ENCODE data around the gene MTMR8. TPM values are rescaled to one million over a fixed set of nuclear protein-coding genes. Genes with fewer than 3 reads are reported as not detected.

Gene MTMR8
- 1 to 10 TPM in 3 of 4 donors, not detected in 1; 1.0 to 5.3 (median 5.2) TPM for total RNA-seq

DNA sequence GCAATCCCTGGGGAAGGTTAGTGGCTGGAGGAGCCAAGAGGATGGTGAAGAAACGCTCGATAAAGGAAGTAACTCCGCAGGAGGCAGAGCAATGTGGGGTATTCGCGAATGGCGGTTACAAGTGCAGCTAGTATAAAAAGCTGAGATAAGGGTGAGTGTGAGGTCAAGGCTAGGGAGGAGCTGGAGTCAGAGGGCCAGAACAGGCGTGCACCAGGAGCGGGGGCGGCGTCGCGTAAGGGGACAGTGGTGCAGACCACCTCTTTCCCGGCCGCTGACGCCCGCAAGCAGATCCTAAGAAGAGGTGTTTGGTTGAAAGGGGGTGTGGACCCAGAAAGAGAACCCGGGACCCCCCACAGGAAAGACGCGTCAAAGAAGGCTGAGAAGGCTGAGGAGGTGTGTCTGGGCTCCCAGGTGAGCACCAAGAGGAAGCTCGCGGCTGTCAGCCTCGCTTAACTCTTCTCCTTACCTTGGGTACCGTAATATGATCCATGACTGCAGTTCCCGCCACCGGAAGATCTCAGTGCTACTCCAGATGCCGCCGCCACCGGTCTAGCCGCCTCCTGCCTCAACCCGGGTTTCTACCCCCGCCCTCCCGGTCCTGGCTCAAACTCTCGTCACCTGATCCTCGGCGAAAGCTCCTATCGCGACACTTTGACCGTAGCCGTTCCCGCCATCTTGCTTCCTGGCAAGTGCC lies at the start of gene MTMR8:
Gene MTMR8 (minus strand): TSS at position 579 of the 694 bp plus-strand sequence. CDS start 89 bp downstream, at position 490.
- no peaks in the 10 kb centered on the region for H3K36me3 ChIP-seq
- peak; percentile 60 to 61 for DNase-seq
- H3K27ac ChIP-seq = peak within 1 kb of the TSS; percentile 45 to 51
- TF ChIP-seq POLR2A (IDR thresholded peaks at IDR 0.05) = no peak
- TF ChIP-seq CTCF (IDR thresholded peaks at IDR 0.05) = no peak
- H3K9me3 ChIP-seq = no peaks in the 10 kb centered on the region
- H3K4me1 ChIP-seq = no peaks in the 10 kb centered on the region
- H3K4me3 ChIP-seq = peak within 1 kb of the TSS; percentile 47 to 64
- H3K27me3 ChIP-seq = no peaks in the 10 kb centered on the region
- intact Hi-C loops (cut with DNase I; ENCODE audit: low total_unique reads) = no loop called here

DNA sequence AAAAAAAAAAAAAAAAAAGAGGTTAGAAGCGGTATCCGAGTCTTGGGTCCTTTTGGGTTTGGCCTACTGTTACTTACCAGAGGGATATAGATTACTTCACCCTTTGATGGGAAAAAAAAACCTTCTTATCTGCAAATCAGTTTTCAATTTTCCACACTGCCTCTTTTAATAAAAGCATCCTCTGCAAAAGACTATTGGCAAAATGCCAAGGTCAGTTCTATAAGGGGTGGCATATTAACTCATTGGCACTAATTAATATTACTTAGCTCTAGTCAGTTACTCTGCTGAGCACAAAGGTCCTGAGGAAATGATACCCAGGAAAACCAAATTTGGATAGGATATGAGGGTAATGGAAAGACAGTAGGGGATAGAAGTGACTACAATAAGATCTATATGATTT lies 44.3 kb upstream of the MTMR8 start:
- Histone ChIP-seq H3K9me3 (no peaks in the 10 kb centered on the region), H3K36me3 (no peaks in the 10 kb centered on the region), H3K27me3 (no peaks in the 10 kb centered on the region), H3K27ac (no peak overlapping the region), H3K4me1 (no peaks in the 10 kb centered on the region), H3K4me3 (no peak overlapping the region)
- no peak for DNase-seq
- intact Hi-C loops (cut with DNase I; ENCODE audit: low total_unique reads) = no loop called here
- TF ChIP-seq CTCF (IDR thresholded peaks at IDR 0.05) (no peak), POLR2A (IDR thresholded peaks at IDR 0.05) (no peak)

GRCh38 chrX:64437665-64438064 lies 42.4 kb upstream of the MTMR8 start:
- H3K4me1 ChIP-seq = no peaks in the 10 kb centered on the region
- no peak overlapping the region for H3K27ac ChIP-seq
- DNase-seq = no peak
- no peaks in the 10 kb centered on the region for H3K9me3 ChIP-seq
- H3K4me3 ChIP-seq = no peak overlapping the region
- TF ChIP-seq POLR2A (IDR thresholded peaks at IDR 0.05) = no peak
- no peak for TF ChIP-seq CTCF (IDR thresholded peaks at IDR 0.05)
- H3K27me3 ChIP-seq = no peaks in the 10 kb centered on the region
- H3K36me3 ChIP-seq = no peaks in the 10 kb centered on the region
- intact Hi-C loops (cut with DNase I; ENCODE audit: low total_unique reads) = no loop called here

- TF ChIP-seq CTCF (IDR thresholded peaks at IDR 0.05) = no peak
- TF ChIP-seq POLR2A (IDR thresholded peaks at IDR 0.05) = no peak
- Histone ChIP-seq H3K4me1 (no peaks in the 10 kb centered on the region), H3K27me3 (no peaks in the 10 kb centered on the region), H3K27ac (no peak overlapping the region), H3K36me3 (no peaks in the 10 kb centered on the region), H3K4me3 (no peak overlapping the region), H3K9me3 (no peaks in the 10 kb centered on the region)
- no peak for DNase-seq
- intact Hi-C loops (cut with DNase I; ENCODE audit: low total_unique reads) = no loop called here
Measured at GRCh38 chrX:64437218-64437617, 42.0 kb upstream of the MTMR8 start.

- no peaks in the 10 kb centered on the region for H3K4me1 ChIP-seq
- intact Hi-C loops (cut with DNase I; ENCODE audit: low total_unique reads) = no loop called here
- H3K4me3 ChIP-seq = no peak overlapping the region
- H3K27me3 ChIP-seq = no peaks in the 10 kb centered on the region
- no peak overlapping the region for H3K27ac ChIP-seq
- H3K36me3 ChIP-seq = no peaks in the 10 kb centered on the region
- no peak for DNase-seq
- TF ChIP-seq POLR2A (IDR thresholded peaks at IDR 0.05) (no peak), CTCF (IDR thresholded peaks at IDR 0.05) (no peak)
- no peaks in the 10 kb centered on the region for H3K9me3 ChIP-seq
Measured at GRCh38 chrX:64428371-64428770, 33.1 kb upstream of the MTMR8 start.
